ENCODE results near the gene OLA1.

OLA1 gene

DNA sequence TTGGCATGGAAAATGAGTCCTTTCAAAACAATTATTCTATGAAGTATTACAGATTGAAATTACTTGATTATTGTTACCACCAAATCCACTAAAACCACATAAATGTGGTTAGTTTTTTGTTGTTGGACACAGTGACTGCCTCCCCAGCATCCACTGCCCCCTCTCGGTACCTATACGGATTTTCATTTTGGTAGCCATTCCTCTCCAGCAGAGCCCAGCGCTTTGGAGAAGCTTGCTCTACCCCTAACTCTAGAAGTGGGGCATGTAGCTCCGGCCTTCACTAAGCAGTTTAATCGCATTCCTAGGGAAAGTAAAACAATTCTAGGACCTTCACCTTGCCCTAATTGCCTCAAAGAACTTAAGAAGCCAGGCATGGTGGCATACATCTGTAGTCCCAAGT lies 24.2 kb downstream of the OLA1 start:
- DNase-seq: no peak

DNA sequence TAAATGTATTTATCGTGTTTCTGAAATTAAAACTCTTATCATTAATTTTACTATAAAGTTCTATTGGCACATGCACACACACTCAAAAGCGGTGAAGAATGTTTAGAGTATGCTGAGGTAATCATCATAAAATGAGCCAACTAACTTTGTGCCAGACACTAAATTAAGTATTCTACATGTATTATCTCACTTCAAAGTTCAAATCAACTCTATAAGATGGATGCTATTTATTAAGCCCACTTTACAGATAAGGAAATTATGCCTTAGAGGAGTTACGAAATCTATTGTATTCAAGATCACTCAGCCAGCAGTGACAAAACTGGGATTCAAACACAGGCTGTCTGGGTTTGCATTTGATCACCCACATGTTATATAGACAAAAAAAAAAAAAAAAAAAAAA lies 24.9 kb downstream of the OLA1 start:
- DNase-seq: no peak

DNA sequence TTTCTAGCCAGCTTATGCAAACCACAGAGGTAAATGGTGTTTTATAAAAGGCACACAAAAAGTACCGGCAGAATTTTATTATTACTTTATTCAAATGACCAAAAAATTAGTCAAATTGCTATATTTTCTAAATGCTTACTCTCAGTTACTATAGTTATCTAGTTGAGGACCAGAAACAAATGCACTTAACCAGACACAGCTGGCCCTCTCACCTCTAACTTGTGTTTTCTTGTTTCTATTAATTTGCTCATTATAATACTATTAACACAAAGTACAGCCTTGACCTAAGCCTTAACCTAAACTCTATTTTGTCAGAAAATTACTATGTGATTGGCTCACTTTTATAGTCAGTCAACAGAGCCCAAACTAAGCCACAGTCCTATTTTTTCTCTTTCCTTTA lies 26.2 kb downstream of the OLA1 start:
- no peak for DNase-seq

DNA sequence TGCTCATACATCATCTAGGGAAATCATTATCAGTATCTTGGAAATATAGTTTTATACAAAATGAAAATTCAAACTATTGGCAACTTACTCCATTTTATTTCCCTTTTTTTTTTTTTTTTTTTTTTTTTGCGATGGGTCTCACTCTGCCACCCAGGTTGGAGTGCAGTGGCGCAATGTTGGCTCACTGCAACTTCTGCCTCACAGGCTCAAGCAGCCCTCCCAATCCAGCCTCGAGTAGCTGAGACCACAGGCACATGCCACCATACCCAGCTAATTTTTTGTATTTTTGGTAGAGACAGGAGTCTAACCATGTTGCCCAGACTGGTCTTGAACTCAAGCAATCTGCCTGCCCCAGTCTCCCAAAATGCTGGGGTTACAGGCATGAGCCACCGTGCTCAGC lies 29.0 kb downstream of the OLA1 start:
- no peak for DNase-seq

DNA sequence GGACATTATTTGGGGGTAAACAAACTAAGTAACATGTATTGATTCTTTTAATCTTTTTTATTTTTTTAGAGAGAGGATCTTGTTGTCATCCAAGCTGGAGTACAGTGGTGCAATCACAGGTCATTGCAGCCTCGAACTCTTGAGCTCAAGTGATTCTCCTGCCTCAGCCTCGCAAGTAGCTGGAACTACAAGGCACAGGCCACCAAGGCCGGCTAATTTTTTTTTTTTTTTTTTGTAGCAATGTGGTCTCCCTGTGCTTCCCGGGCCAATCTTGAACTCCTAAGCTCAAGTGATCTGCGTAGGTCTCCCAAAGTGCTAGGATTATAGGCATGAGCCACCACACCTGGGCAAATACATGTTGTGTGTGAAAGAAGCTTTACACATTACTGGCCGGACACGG lies 29.6 kb downstream of the OLA1 start:
- DNase-seq: no peak

DNA sequence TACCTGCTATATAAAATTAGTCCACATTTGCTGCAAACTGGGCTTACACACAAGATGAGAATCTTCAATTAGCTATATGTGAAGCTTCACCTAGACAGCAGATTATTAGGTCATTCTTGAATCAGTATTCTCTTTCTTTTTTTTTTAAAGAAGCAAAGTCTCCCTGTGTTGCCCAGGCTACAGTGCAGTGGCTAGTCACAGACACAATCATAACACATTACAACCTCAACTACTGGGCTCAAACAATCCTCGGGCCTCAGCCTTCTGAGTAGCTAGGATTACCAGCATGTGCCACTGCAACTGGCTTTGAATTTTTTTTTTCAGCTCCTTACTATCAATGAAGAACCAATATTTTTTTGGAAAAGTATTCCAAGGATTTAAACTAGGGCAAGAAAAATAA lies 30.5 kb downstream of the OLA1 start:
- no peak for DNase-seq

DNA sequence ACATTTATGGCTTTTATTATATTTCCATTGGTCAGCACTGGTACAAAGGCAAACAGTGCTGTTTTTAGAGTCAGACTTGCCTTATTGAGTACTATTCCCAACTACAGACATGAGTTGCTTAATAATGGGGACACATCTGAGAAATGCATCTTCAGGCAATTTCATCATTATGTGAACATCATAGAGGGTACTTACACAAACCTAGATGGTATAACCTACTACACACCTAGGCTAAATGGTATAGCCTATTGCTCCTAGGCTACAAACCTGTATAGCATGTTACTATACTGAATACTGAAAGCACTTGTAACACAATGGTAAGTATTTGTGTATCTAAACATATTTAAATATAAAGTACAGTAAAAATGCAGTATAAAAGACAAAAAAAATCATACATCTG lies 36.4 kb downstream of the OLA1 start:
- no peak for DNase-seq

DNA sequence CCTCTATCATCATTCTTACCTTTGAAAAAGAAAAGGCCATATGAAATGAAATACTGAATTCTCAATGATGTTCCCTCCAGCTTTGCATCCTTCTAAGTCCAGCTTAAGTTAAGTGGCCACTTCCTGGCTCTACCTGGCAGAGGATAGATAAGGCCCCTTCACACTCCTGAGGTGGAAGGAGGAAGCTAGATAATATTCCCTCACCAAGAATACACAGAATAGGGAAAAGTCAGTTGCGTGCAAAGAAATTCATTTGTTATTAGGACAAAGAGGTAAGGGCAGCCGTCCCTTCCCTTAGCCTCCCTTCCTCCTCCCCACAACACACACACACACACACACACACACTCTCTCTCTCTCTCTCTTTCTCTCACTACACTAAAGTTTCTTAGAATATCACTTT lies 37.5 kb downstream of the OLA1 start:
- DNase-seq: no peak

DNA sequence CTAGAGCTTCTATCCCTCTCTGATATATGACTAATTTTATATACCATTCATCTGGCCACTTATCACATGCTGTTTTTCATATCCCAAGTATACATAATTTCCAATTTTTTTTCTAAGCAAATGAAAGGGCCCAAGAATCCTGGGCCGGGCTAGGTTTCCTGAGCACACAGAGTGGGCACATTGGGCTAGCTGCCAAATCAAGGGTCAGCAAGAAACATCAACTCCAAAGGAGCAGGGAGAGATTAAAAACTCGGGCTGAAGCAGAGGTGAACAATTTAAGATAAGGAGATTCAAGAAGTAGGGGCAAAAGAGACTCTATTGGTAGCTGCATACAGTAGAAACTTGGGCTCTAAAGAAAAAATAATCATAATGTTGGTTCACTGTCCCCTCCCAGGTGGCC lies 39.0 kb downstream of the OLA1 start:
- no peak for DNase-seq

DNA sequence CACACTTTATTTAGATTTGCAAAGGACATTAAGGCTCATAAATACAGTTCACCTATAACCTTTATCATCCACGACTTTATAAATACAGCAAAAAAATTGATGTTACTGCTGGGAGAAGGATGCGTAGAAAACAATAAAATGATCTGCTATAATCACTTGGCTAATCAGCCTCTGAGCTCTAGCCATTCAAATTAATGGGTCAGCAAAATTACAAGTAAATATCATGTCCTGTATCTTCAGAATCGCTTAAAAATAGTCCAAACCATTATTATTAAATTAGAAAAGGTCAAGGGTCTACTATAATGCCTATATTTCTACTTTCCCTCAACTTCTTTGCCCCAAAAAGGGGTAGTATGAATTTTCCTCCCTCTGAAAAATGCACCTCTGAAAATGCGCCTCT lies 40.3 kb downstream of the OLA1 start:
- no peak for DNase-seq

DNA sequence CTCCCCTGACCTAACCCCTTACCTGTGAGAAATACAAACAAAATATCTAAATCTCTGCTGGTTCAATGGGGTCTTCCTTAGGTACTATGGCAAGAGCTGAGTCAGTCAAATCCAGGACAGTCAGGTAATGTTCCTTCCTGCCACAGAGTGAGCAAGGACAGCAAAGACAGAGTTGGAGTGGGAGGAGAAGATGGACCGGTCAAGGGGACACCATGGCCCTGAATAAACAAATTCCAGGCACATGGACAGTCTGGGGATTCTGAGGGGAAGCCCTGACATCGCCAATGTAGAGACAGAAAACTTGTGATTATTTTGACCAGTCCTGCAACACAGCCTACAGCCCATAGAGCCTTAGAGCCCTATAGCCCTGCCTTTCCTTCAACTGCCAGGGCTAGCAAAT lies 42.8 kb downstream of the OLA1 start:
- no peak for DNase-seq

DNA sequence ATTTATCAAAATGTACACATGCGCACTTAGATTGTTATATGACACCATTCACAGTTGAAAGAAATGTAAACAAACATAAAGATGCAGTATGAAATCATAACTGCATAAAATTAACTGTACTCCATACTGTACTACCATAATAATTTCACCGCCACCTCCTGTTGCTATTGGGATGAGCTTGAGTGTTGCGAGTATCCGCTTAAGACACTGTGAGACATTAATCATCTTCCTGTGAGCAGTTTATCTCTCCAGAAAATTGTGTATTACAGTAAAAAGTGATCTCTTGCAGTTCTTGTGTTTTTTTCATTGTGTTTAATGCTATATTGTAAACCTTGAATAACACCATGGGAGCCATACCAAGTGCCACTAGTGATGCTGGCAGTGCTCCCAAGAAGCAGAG lies 46.1 kb downstream of the OLA1 start:
- no peak for DNase-seq

DNA sequence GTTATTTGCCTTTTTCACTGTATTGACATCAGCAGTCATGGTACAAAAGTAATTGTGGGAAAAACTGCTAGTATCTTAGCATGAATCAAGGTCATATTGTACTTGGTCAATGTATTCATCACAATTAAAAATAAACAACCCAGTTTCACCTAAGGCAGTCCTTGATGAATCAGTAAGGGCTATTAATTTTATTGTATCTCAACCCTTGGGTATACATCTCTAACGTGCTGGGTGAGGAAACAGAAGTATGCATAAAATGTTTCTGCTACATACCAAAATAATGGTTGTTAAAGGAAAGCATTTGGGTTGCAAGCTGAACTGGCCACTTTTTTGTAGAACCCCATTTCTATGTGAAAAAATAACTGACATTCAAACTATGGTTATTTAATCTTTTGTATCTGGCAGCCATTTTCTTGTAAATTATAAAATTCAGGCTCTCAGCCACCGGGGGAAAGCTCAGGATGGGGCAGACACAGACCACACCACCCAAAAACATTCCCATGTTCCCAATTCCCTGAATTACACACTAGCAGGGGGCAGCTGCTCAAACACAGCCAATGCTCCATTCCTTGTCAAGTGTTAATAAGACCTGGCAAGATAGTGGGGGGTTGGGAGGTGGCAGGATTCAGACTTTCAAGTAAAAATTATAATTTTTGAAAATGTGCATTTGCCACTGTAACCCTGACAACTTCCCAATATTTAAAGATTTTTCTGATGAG lies 49.3 kb downstream of the OLA1 start:
- DNase-seq: no peak

DNA sequence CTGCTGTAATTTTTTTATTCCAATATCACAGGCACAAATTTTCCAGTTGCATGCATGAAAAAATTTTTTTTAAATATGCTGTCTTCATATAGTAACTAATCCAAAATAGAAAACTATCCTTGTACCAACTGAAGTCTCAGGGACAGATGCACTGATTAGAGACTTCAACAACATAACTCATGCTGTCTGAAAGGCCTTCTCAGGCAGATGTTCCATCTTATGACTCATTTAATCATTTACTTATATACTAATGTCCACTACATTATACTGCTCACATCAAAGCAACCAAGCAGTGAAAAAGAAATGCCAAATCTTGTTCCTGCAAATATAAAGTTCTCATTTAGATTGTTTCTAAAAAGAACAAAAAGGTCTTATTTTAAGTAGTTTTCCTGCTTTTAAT lies 53.1 kb downstream of the OLA1 start:
- DNase-seq: no peak

DNA sequence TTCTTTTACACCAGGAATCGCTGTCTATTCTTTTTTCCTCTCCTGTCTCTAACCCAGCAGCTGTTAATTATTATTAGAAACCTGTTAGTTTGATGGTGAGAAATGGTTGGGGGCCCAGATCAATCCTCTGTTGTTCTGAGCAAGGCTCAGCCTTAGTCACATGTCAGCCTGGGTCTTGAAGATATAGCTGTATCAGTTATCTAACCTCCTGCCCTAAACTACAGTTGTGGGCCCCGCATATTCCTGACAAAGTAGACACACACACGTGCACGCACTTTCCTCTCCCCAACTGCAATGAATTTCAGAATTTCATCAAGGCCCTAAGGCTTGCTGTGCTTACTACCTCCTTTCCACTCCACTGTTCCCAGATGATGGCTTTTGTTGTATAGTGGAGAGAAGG lies 54.6 kb downstream of the OLA1 start:
- no peak for DNase-seq

DNA sequence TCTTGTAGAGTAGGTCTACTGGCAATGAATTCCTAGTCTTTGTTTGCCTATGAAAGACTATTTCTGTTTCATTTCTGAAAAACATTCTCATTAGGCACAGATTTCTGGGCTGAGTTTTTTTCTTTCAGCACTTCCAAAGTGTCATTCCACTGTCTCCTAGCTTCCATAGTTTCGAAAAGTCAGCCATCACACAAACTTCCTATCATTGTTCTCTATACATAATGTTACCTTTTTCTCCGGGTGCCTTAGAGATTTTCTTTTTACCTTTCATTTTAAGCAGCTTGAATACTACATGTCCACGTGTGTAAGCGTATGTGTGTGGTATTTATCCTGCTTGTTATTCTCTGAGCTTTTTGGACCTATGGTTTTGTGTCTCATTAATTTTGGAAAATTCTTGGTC lies 55.7 kb downstream of the OLA1 start:
- no peak for DNase-seq

DNA sequence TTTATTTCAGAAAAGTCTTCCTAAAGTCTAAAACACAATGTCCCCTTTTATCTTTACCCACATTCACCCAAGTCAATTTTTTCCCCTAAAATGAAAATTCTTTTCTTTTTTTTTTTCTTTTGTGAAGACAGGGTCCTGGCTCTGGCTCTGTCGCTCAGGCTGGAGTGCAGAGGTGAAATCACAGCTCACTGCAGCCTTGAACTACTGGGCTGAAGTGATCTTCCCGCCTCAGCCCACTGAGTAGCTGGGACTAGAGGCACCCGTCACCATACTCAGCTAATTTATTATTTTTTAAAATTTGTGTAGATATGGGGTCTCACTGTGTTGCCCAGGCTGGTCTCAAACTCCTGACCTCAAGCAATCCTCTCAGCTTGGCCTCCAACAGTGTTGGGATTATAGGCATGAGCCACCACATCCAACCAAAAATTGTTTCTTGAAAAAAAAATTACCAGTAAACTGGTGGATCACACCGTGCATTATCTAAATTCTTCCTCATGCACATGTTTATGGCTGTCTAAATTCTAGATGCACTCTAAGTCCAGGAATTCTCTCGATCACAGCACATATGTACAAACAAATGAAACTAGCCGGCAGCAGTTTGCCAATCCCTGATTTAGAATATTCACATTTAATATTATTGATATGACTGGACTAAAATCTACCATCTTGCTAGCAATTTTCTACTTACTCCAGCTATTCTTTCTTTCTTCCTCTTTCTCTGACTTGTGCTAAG lies 56.8 kb downstream of the OLA1 start:
- DNase-seq: no peak

DNA sequence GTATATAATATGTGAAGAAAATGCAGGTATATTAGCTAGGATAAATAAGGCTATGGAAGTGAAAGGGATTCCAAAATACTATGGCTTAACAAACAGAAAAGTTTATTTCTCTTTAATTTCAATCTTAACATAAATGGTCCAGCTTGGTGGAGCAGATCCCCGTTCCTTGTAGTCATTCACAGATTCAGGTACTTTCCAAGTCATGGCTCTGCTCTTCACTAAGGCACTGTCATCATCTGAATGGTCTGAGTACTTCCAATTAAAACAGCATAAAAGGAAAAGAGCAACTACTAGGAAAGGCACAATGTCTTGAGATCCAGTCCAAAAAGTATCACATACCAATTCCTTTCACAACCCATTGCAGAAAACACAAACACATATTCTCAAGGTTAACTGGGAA lies 63.4 kb downstream of the OLA1 start:
- no peak for DNase-seq

DNA sequence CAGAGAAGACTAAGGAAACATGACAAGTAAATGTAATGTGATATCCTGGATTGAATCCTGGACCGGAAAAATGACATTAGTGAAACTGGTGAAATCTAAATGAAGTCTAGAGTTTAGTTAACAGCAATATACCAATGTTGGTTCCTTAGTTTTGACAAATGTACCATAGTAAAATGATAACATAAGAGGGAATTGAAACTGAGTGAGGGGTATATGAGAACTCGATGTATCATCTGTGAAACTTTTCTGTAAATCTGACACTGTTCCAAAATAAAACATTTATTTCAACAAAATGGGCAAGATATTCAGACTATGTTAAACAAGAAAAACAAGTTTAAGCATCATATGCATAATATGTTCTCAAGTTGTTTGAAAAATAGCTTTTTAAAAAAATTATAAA lies 63.8 kb downstream of the OLA1 start:
- no peak for DNase-seq

DNA sequence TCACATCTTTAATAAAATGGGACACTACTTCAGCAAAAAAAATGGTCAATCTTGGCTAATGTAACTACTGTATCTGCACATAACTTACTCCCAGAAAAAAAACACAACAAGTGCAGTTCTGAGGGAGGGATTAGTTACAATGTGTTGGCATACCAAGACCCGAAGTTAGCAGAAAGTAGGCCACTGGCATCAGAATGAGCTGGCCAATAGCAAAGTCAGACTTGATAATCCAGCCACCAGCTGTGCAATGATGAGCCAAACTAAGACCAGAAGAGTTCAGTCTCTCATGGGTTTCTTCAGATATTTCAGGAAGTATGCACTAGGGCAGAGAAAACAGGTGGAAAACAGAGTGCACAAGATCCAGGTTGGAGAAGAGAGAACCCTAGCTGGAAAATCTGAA lies 65.3 kb downstream of the OLA1 start:
- DNase-seq: no peak

DNA sequence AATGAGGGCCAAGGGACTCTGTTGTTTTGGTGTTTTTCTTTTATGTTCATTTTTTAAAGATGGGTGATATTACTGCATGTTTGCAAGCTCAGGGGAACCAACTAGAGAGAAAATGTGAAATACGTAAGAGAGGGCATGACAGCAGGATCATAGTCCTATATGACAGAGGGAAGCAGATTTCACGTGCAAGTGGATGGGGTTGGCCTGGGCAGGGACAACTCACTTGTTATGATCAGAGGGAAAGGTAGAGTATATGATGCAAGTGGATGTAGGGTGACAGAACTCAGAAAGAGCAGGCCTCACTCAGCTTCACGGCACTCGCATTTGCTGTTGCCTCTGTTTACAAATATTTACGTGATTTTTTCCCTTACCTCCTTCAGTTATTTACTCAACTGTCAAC lies 67.0 kb downstream of the OLA1 start:
- no peak for DNase-seq

DNA sequence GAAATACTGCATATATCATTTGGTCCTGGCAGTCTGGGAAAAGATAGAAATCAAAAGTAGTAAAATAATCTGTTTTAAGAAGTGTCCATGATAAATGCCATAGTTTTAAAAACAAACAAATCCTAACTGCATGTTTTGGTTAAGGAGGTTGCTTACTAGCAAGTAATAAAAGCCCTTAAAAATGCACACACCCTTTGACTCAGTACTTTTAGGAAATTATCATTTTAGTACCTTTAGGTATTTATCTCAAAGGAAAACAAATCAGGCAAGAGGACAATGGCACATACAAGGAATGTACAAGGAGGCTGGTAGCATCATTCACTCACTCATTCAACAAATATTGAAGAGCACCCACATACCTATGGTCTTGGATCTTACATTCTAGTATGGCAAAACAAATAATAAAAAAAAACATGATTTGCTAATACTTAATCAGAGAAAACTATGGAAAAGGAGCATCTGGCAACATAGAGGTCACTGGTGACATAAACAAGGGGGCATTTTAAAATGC lies 67.6 kb downstream of the OLA1 start:
- DNase-seq: no peak

DNA sequence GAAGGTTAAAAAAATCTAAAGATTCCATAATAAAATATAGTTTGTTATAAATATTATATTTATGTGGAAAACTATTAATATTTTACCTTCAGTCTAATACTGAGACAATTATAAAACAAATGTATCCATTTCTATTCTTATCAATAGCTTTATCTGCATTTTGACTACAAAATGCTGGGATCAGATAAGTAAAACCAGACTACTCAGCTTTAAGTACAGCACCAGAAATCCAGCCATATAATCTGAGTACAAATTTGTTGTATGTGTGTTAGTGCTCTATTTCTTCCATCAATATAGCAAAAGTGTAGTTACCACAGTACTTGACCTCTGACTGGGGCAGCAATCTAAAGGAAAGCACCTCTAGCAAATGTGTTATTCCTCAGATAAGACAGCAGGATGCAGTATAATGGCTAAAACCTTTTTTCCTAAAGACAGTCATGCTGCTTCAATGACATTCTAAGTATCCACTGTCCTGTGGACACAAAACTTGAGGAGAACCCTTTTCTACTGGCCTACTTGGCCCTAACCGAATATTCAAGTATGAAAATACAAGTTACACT lies 68.1 kb downstream of the OLA1 start:
- peak; percentile 24 for DNase-seq

DNA sequence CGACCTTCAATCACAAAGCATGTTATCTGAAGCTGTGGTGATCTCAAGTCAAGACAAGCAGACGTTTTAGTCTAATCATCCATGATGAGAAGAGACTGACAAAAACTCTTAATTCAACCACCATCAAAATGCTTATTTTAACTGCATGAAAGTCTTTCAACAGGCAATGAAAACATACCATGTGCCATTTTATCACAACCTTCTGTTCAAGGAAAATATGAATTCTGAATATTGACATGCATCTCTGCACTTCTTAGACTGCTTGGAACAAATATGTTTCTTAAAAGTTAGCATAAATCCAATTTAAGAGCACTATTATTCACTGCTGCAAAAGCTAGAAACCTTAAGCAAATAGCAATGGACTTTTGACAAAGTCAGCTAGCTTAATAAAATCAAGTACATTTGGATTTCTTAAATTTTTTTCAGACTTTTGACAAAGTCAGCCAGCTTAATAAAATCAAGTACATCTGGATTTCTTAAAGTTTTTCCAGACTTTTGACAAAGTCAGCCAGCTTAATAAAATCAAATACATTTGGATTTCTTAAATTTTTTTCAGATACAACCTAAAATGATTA lies 70.9 kb downstream of the OLA1 start:
- no peak for DNase-seq

All from NCI-H748 treated with DMSO at 0.1 percent for 48 hours (cell line).